GM10266 (cell line): ENCODE results near the gene GNB3.

Source experiments
- DNase-seq: peaks from one replicate; pipeline ENCODE4 v3.0.0; 2012; ENCODE audit errors: extremely low spot score
- TF ChIP-seq, protein P1 (sequence below): IDR thresholded peaks from 2 replicates; pipeline ENCODE4 v1.5.1; 2012; ENCODE audit warnings: mild to moderate bottlenecking, low read depth; ENCODE audit not compliant: control insufficient read depth, insufficient read depth; ENCODE audit errors: missing control alignments

The GNB3 gene

DNA sequence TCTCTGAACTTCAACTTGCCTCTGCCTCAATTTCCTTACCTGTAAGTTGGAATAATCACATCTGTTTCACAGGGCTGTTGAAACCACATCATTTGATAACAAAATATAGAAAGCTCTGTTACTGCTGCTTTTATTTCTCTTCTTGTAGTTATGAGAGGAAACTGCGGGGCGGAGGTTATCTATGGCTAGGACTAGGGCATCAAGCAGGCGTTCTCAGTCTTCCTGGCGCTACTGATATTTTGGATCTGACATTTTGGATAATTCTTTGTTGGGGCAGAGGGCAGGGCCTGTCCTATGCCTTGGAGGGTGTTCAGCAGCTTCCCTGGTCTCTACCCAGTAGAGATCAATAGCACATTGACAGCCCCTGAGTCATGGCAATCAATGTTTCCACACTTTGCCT, 8.6 kb upstream of the GNB3 start:
- TF ChIP-seq, protein P1, sequence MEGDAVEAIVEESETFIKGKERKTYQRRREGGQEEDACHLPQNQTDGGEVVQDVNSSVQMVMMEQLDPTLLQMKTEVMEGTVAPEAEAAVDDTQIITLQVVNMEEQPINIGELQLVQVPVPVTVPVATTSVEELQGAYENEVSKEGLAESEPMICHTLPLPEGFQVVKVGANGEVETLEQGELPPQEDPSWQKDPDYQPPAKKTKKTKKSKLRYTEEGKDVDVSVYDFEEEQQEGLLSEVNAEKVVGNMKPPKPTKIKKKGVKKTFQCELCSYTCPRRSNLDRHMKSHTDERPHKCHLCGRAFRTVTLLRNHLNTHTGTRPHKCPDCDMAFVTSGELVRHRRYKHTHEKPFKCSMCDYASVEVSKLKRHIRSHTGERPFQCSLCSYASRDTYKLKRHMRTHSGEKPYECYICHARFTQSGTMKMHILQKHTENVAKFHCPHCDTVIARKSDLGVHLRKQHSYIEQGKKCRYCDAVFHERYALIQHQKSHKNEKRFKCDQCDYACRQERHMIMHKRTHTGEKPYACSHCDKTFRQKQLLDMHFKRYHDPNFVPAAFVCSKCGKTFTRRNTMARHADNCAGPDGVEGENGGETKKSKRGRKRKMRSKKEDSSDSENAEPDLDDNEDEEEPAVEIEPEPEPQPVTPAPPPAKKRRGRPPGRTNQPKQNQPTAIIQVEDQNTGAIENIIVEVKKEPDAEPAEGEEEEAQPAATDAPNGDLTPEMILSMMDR: no peak

DNA sequence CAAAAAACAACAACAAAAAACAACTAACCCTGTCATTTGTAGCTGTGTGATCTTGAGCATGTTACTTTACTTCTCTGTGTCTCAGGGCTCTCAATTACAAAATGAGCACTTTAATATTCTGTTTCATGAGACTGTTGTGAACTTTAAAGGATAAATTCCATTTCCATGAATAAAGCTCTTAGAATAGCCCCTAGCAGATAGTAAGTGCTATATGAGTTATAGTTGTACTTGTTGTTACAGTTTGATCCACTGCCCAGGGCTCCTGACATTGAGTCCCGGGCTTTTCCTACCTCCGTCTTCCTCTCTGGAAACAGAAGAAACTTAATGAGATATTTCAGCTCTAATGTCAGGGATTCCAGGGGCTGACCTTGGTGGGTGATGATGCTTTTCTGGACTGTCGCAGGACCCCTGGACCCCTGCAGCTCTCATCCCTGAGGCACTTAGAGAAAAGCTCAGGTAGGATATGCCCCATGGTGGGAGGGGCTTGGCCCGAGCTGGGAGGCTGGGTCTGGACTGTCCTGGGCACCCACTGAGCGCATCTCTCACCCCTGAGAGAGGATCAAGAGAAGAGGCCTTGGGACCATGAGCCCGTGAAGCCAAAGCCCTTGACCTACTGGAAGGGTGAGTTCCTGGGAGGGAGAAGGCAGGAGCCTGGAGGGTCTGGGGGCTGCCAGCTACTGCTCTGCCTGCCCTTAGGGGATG, 7.4 kb upstream of the GNB3 start:
- no peak for DNase-seq
- TF ChIP-seq, protein P1: no peak

More for the DNA sequence above, 8.6 kb upstream of the GNB3 start:
- DNase-seq: no peak

DNA sequence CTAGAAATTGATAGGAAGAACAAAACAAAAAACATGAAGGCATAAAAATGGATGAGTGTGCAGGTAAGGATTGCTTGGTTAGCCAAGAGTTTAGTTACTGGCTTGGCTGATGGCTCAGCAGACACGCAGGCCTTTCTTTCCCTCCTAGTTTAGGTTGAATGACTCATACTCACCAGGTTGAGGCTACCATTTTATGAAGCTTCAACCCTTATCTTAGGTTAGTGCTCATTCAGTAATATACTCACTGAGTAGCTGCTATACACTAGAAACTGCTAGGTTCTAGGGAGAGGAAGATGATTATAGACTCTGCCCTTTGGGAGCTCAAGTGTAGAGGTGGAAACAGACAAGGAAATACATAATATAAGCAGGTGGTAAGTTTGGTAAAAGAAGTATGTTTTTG, 6.5 kb upstream of the GNB3 start:
- no peak for DNase-seq
- TF ChIP-seq, protein P1: no peak

DNA sequence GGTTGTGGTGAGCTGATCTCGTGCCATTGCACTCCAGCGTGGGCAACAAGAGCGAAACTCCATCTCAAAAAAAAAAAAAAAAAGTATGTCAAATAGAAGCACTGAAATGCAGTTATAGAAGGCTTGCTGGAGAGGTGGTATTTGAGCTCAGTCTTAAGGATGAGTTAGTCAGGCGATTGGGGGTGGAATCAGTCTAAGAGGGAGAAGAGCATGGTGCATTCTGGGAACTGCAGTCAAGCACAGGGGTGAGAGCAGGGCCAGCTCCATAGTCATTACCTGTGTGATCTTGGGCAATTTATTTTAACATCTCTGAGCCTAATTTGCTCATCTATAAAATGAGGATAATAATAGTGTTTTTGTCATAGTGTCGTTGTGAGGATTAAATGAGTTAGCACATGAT, 5.9 kb upstream of the GNB3 start:
- no peak for DNase-seq
- TF ChIP-seq, protein P1: no peak

DNA sequence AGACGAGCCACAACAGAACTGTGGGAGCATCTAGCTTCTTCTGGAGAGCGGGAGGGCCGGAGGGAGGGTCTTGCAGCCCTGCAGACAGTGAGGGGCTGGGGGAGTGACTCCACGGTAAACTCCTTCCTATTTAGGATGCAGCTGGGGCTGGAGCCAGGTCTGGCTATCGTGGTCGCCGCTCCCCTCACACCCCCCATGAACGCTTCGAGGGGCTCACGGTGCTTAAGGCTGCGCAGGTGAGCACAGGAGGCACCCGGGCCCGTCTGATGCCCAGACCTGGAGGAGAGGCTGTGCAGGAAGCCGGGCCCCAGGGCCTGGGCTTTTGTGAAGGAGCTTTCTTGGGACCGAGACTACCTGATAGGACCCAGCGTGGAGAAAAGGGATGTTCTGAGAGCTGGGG, 3.9 kb upstream of the GNB3 start:
- TF ChIP-seq, protein P1: no peak
- DNase-seq: no peak

DNA sequence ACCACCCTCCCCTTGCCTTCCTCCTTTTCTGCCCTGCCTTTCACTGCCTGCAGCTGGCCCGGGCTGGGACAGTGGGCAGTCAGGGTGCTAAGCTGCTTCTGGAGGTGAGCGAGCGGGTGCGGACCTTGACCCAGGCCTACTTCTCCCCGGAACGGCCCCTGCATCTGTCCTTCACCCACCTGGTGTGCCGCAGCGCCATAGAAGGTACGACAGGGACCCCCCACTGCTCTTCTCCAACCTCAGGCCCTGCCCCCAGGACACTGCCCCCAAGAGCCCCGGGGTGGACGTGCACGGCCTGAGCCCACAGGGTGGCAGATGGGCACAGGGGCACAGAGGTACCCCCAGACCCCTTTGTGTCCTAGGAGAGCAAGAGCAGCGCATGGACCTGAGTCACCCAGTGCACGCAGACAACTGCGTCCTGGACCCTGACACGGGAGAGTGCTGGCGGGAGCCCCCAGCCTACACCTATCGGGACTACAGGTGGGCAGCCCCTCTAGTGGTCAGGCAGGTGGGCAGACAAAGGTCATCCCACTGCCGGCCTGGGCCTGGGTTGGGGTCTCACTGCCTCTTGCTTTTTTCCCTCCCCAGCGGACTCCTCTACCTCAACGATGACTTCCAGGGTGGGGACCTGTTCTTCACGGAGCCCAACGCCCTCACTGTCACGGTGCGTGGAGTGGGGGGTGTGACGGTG, 3.2 kb upstream of the GNB3 start:
- DNase-seq: no peak
- TF ChIP-seq, protein P1: no peak

DNA sequence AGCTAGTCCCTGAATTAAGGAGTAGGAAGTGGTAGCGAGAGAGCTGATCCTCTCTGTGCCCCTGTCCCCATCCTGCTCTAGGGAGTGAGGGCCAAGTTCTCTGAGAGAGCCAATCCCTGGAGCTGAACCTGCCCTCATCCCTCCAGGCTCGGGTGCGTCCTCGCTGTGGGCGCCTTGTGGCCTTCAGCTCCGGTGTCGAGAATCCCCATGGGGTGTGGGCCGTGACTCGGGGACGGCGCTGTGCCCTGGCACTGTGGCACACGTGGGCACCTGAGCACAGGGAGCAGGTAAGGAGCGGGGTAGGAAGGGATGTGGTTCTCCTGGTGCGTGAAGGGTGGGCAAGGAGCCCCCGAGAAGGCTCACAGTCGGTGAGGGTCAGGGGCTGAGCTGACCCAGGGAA, 1.9 kb upstream of the GNB3 start:
- TF ChIP-seq, protein P1: no peak
- DNase-seq: no peak
